GM10248 (cell line): ENCODE data around the gene WASF2.
A peak's percentile ranks its signal among the peaks of the same experiment; 100 is the strongest.

Source experiments
- CTCF ChIA-PET: fragments of 300-600 bp; sonication (Branson Sonifier 250); formaldehyde crosslinking; extraction: SDS; loops from one replicate; lab custom pipeline; 2021; ENCODE audit warnings: antibody characterized with exemption; lab: Yijun Ruan, JAX
- POLR2A ChIA-PET: fragments of 350-650 bp; sonication (Branson Sonifier 250); formaldehyde crosslinking; extraction: SDS; loops from one replicate; lab custom pipeline; 2020; ENCODE audit warnings: antibody characterized with exemption; lab: Yijun Ruan, JAX
- DNase-seq: peaks from one replicate; pipeline ENCODE4 v3.0.0; 2012; ENCODE audit errors: extremely low spot score
- TF ChIP-seq, protein P1 (sequence below): IDR thresholded peaks from 2 replicates; pipeline ENCODE4 v1.5.1; 2012; ENCODE audit warnings: mild to moderate bottlenecking, low read depth; ENCODE audit errors: extremely low read depth, missing control alignments, control extremely low read depth

Gene WASF2

DNA sequence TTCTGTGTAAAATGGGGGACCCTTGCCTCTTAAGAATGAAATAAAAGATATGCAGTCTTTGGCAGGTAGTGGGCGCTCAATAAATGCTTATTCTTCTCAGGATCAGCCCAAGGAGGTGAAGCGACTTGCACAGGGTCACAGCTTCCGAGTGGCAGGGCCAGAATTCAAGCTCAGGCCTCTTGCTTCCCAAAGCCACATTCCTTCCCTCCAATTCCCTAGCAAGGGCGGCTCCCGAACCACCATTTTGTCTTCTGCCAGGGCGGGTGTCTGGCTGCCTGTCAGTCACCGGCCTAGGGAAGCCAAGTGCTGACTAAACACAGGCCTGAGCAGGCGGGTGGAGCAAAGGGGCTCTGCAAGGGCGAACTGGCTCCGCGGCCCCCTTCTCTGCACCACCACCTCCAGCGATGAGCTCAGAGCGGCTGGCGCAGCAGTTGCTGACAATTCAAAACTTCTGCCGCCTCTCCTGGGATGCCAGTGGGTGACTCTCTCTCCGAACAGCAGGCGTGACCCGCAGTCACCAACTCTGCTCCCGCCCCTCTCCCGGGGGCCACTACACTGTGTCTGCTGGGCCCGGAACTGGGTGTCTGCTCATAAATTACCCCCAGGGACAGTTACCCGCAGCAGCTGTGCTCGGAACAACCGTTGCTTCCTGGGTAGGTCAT is 86.8 kb downstream of the WASF2 start:
- POLR2A ChIA-PET: no interaction called here
- TF ChIP-seq, protein P1, sequence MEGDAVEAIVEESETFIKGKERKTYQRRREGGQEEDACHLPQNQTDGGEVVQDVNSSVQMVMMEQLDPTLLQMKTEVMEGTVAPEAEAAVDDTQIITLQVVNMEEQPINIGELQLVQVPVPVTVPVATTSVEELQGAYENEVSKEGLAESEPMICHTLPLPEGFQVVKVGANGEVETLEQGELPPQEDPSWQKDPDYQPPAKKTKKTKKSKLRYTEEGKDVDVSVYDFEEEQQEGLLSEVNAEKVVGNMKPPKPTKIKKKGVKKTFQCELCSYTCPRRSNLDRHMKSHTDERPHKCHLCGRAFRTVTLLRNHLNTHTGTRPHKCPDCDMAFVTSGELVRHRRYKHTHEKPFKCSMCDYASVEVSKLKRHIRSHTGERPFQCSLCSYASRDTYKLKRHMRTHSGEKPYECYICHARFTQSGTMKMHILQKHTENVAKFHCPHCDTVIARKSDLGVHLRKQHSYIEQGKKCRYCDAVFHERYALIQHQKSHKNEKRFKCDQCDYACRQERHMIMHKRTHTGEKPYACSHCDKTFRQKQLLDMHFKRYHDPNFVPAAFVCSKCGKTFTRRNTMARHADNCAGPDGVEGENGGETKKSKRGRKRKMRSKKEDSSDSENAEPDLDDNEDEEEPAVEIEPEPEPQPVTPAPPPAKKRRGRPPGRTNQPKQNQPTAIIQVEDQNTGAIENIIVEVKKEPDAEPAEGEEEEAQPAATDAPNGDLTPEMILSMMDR: peak; percentile 46
- CTCF ChIA-PET: interaction anchor here (1.1 to 14.3 kb wide), 15 partner anchors 8 to 259 kb away, joined by 3 to 324 read pairs (median 4); partner anchors contain the start of genes MAP3K6 and WASF2
- DNase-seq: no peak

DNA sequence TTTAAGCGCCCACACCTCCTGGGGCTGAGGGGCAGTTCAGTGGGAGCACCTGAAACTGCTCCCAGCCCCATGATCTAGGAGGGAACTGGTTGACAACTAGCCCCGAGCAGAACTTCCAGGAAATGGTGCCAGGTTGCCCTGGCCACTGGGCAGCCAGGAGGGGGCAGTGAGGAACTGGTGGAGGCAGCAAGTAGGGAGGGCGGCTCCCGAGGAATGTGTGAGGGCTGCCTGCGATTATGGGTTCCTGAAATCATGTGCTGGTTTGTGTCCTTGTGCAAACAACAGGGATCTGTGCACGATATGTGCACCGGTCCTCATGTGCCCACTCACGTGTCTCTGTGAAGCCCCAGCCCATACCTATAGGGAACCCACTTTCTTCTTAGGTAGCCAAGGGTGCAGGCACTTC is 87.6 kb downstream of the WASF2 start:
- ChIA-PET POLR2A (no interaction called here), CTCF (interaction anchor here (0.9 to 14.3 kb wide), 17 partner anchors 7 to 260 kb away, joined by 3 to 324 read pairs (median 4); partner anchors contain the start of genes MAP3K6 and WASF2)
- TF ChIP-seq, protein P1: peak; percentile 44
- DNase-seq: no peak

DNA sequence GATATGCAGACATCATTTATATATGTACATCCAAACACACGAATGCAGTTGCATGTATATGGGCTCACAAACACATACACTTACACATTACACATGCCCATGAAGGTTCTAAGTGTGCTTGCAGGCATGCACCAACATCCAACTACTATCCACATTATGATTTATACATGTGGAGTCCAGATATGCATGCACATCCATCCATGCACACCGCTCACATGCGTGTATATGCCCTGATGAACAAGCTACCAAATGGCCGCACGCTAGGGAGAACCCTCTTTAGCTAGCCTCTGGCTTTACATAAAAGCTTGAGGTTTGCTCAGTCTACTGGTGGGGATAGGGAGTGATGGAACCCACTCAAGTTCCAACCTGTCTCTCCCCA is 89.0 kb downstream of the WASF2 start:
- CTCF ChIA-PET: interaction anchor here (1.0 to 14.3 kb wide), 6 partner anchors 11 to 355 kb away, joined by 3 to 324 read pairs (median 8); no protein-coding TSS in a partner anchor
- TF ChIP-seq, protein P1: no peak
- POLR2A ChIA-PET: no interaction called here
- DNase-seq: no peak

DNA sequence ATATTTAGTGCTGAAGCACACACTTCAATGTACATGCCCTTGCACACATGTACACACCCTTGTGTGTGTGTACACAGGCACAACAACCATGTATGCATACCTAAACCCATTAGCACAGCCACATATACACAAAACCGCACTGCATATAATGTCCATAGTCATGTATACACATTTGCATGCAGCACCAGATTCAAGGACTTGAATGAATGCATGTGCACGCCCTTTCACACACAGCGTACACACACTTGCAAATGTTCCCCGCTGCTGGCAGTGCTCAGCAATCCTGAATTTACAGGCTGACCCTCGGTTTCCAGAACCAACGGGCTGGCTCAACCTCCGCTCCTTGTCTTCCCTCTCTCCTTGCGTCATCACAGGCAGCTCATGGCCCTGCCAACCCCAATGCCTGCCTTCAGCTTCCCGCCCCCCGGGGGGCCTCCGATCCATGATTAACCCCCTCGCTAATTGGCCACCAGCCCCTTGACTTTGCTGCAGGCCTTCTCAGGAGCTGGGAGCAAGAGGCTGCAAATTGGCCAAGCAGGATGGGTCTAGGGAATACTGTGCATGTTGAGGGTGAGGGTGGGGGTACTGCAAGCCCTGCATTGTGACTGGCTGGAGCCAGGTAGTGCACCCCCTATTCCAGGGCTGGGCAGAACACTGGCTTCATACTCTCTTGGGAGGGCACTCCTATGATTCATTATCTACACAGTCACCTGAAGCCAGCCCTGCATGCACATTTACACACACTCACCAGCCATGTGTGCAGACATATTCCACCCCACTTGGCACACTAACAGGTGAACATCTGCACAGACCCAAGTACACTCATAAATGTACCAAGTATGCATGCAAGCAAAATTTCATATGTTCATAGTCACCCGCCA is 89.6 kb downstream of the WASF2 start:
- TF ChIP-seq, protein P1: no peak
- no peak for DNase-seq
- ChIA-PET CTCF (interaction anchor here (1.0 to 14.3 kb wide), 4 partner anchors 14 to 355 kb away, joined by 3 to 324 read pairs (median 18); no protein-coding TSS in a partner anchor), POLR2A (interaction anchor here (0.6 kb wide), 1 partner anchor 198 kb away, joined by 3 read pairs; no protein-coding TSS in a partner anchor)

DNA sequence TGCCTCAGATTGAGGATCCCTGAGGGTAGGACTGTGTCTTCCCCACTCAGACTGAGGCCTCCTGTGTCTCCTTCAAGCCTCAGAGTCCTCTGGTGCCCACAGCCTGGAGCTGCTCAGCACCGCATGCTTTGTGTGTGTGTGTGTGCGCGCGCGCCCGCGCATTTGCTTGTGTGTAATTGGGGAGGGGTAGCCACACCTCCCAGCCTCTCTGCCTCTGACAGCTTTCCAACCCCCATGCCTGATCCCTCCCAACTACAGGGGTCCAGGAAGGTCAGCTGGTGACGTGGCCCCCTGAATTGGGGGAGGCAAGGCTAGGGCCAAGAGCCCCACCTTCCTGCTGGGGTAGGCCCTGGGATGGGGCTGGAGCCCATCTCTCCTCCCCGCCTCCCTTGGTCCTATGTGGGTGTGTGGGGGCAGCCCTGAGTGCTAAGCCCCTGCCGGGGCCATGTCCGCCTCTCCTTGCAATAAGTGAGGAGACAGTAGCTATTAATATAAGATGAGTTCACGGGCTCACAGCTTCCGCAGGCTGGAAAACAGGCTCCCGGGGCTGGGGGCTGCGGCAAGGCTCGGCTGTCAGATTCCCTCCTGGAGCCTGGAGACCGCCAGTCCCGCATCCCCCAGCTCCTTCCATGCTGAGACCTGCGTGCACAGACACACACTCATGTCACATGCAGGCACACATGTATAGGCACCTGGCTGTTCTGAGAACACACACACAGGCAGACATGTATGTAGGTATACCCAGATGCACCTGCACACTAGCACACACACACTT is 90.5 kb downstream of the WASF2 start:
- POLR2A ChIA-PET: interaction anchor here (0.6 kb wide), 2 partner anchors 167 to 197 kb away, joined by 3 to 5 read pairs; no protein-coding TSS in a partner anchor
- CTCF ChIA-PET: interaction anchor here (1.0 to 14.3 kb wide), 12 partner anchors 9 to 354 kb away, joined by 3 to 324 read pairs (median 7); partner anchors contain the start of gene AHDC1
- no peak for DNase-seq
- TF ChIP-seq, protein P1: no peak
